HG03442 (cell line): Measurements from ENCODE around the gene AFAP1L2.
A peak's percentile ranks its signal among the peaks of the same experiment; 100 is the strongest.

Source experiments
- ATAC-seq: cut with Tn5 transposase; IDR thresholded peaks from one replicate; pipeline ENCODE4 v1.9.1; 2021; ENCODE audit warnings: mild to moderate bottlenecking, moderate library complexity; ENCODE audit not compliant: unreplicated experiment

The AFAP1L2 gene

GRCh38 chr10:114404171-114405010 lies at the start of gene AFAP1L2:
Gene AFAP1L2, minus strand, starts transcription at chr10:114404502. Its CDS starts 47 bp downstream, at chr10:114404455.
- ATAC-seq = peak; percentile 41

GRCh38 chr10:114453576-114453975 lies 49.3 kb upstream of the AFAP1L2 start:
- ATAC-seq = no peak

GRCh38 chr10:114448897-114449296 lies 44.6 kb upstream of the AFAP1L2 start:
- ATAC-seq = no peak

- ATAC-seq = no peak
These were observed 41.0 kb upstream of the AFAP1L2 start for GRCh38 chr10:114445332-114445731.

GRCh38 chr10:114444819-114445218 lies 40.5 kb upstream of the AFAP1L2 start:
- ATAC-seq = no peak

GRCh38 chr10:114442091-114442630 lies 37.9 kb upstream of the AFAP1L2 start:
- no peak for ATAC-seq

GRCh38 chr10:114441107-114441506 lies 36.8 kb upstream of the AFAP1L2 start:
- no peak for ATAC-seq

GRCh38 chr10:114437473-114438292 lies 33.4 kb upstream of the AFAP1L2 start:
- no peak for ATAC-seq

GRCh38 chr10:114436941-114437340 lies 32.6 kb upstream of the AFAP1L2 start:
- ATAC-seq = no peak

GRCh38 chr10:114432566-114433093 lies 28.3 kb upstream of the AFAP1L2 start:
- no peak for ATAC-seq

GRCh38 chr10:114431414-114432135 lies 27.3 kb upstream of the AFAP1L2 start:
- no peak for ATAC-seq

GRCh38 chr10:114430688-114431413 lies 26.5 kb upstream of the AFAP1L2 start:
- no peak for ATAC-seq

GRCh38 chr10:114429581-114430335 lies 25.5 kb upstream of the AFAP1L2 start:
- ATAC-seq = no peak

- ATAC-seq = no peak
These were observed 23.0 kb upstream of the AFAP1L2 start for GRCh38 chr10:114427124-114427852.

GRCh38 chr10:114426476-114426875 lies 22.2 kb upstream of the AFAP1L2 start:
- ATAC-seq = no peak

GRCh38 chr10:114420811-114421485 lies 16.6 kb upstream of the AFAP1L2 start:
- ATAC-seq = no peak

GRCh38 chr10:114418109-114418508 lies 13.8 kb upstream of the AFAP1L2 start:
- ATAC-seq = no peak
